Endodermal cell (in vitro differentiated cells): Measurements from ENCODE around the gene ASTN1. TPM values are rescaled to one million over a fixed set of nuclear protein-coding genes. Genes with fewer than 3 reads are reported as not detected.
A peak's percentile ranks its signal among the peaks of the same experiment; 100 is the strongest.

ENCODE experiments used
- DNase-seq: peaks from one replicate; pipeline ENCODE4 v3.0.0-alpha.2; 2017
- H3K27ac ChIP-seq: 2 replicates; pipeline ENCODE4 v1.5.1; 2013; ENCODE audit warnings: mild to moderate bottlenecking, low read depth, low read length, moderate library complexity
- H3K27me3 ChIP-seq: 2 replicates; pipeline ENCODE4 v1.6.1; 2013; ENCODE audit warnings: mild to moderate bottlenecking, low read length, moderate library complexity; ENCODE audit not compliant: insufficient read depth, control insufficient read depth, poor library complexity, severe bottlenecking
- H3K36me3 ChIP-seq: 2 replicates; pipeline ENCODE4 v1.7.0; 2013; ENCODE audit warnings: mild to moderate bottlenecking, low read length, moderate library complexity; ENCODE audit not compliant: control insufficient read depth, insufficient read depth
- H3K4me1 ChIP-seq: one replicate; pipeline ENCODE4 v1.7.0; 2013; ENCODE audit warnings: low read length; ENCODE audit not compliant: control insufficient read depth, insufficient read depth
- H3K4me3 ChIP-seq: 2 replicates; pipeline ENCODE4 v1.5.1; 2013; ENCODE audit warnings: mild to moderate bottlenecking, low read length, moderate library complexity
- H3K9ac ChIP-seq: 2 replicates; pipeline ENCODE4 v1.6.1; 2013; ENCODE audit warnings: mild to moderate bottlenecking, low read length, moderate library complexity; ENCODE audit not compliant: poor library complexity, severe bottlenecking; ENCODE audit errors: extremely low read depth
- H3K9me3 ChIP-seq: 2 replicates; pipeline ENCODE4 v1.6.1; 2013; ENCODE audit warnings: mild to moderate bottlenecking, low read length, moderate library complexity; ENCODE audit not compliant: control insufficient read depth
- H3K27ac Mint-ChIP-seq: 2 replicates; pipeline ENCODE4 v1.8.0; 2020; ENCODE audit warnings: mixed read lengths
- H3K27me3 Mint-ChIP-seq: 2 replicates; pipeline ENCODE4 v1.8.0; 2021; ENCODE audit warnings: mild to moderate bottlenecking, mixed read lengths; ENCODE audit not compliant: insufficient read depth
- H3K36me3 Mint-ChIP-seq: 2 replicates; pipeline ENCODE4 v1.8.0; 2020; ENCODE audit warnings: low read depth, mixed read lengths
- H3K4me1 Mint-ChIP-seq: 2 replicates; pipeline ENCODE4 v1.8.0; 2020; ENCODE audit warnings: mixed read lengths
- H3K4me3 Mint-ChIP-seq: 2 replicates; pipeline ENCODE4 v1.8.0; 2020; ENCODE audit warnings: mild to moderate bottlenecking, moderate library complexity, mixed read lengths
- H3K9me3 Mint-ChIP-seq: 2 replicates; pipeline ENCODE4 v1.8.0; 2020; ENCODE audit warnings: mild to moderate bottlenecking, mixed read lengths
- CTCF ChIP-seq: fragments of 200-600 bp; sonication (generic); conservative IDR thresholded peaks from 2 replicates; pipeline ENCODE4 v1.5.0; 2021; ENCODE audit warnings: antibody characterized with exemption, mild to moderate bottlenecking
- WGBS, 2 experiments: methylation state at CpG; one replicate each; pipeline versions ENCODE4 v1.1.5 to v1.1.7; 2013; ENCODE audit warnings: missing lambda C conversion rate in 2 of 2, mixed read lengths in 1 of 2; ENCODE audit not compliant: insufficient coverage in 1 of 2, insufficient read length in 1 of 2; 5-methylcytosine and 5-hydroxymethylcytosine counted together
- microRNA-seq: library from miRNA; unstranded; fragments of <30 nt; microRNA quantifications from one replicate; pipeline ENCODE4 v1.2.0, GENCODE V29; 2020; ENCODE audit warnings: borderline microRNAs expressed
- total RNA-seq, 2 donors: library from RNA; stranded (reverse); fragmentation: NEBNext Ultra II Directional in 1 of 2; extraction: Animal tissue kit (Norgen Biotek cat#: 25700) in 1 of 2; gene quantifications; 2 replicates in 1 of 2; 3 replicates in 1 of 2; pipeline ENCODE4 v1.2.1, GENCODE V29; 2021

Gene ASTN1
- total RNA-seq, 2 donors from 2014 or later, result 0.31 to 0.70 TPM

DNA sequence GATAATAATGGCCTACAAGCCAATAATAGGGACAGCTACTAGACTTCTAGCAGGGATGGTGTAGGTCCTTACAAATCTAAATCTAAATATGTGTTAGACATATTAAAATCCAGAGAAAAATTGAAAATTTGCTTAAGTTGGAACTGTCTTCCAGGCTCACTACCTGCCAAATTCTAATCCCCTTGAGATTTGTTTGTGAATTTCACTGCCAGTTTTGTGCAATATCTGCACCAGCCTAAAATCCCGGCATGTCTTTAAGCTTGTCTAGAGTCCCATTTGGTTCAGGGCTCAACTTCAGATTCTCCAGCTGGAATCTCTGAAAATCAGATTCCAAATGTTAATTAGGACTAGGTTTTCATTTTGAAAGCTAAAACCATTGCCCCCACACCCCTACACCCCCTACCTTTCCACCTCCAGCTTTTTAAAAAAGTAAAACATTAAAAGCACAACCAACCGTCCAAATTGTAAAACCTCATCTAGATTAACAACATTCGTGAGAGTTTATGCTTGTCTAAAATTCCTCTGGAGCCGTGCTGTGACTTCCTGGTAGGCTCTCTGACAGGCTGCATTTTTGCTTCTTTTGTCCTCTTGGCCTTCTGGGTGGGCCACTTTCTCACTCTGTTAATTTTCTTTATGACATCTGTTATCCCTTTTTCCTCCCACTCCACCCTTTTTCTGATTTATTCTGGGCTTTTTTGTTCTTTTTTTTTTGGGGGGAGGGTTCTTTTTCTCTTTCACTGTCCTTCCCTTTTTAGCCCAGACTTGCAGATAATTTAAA is 352.8 kb downstream of the ASTN1 start:
- Mint-ChIP-seq H3K36me3 (no peaks in the 10 kb centered on the region), H3K27me3 (no peaks in the 10 kb centered on the region), H3K4me3 (no peak overlapping the region), H3K27ac (no peak overlapping the region), H3K9me3 (peaks cover 2% of the 10 kb centered on the region), H3K4me1 (peaks cover 13% of the 10 kb centered on the region)
- Histone ChIP-seq H3K27me3 (no peaks in the 10 kb centered on the region), H3K4me1 (no peaks in the 10 kb centered on the region), H3K4me3 (no peak overlapping the region), H3K9me3 (no peaks in the 10 kb centered on the region), H3K27ac (no peak overlapping the region), H3K36me3 (no peaks in the 10 kb centered on the region), H3K9ac (no peak overlapping the region)
- no peak for TF ChIP-seq CTCF
- 33 to 62% methylated on average over 3 to 4 of the region's 4 CpGs for WGBS, 2 experiments
- DNase-seq, result peak; percentile 37

DNA sequence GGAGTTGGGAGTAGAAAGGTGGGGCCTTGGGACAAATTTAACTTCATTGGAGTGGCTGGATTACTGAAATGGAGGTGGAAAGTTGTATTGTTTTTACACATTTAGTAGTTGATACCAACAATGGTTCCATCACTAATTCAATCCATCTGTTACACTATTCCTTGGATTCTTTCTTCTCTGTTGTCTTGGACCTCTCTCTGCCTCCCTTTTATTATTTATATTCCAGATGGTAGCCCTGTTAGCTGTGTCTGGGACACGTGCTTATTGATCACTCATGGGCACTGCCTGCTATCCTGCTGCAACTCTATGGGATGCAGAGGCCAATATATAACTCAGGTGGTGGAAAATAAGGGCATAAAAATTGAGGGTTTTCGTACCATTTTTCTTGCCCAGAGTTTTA is 355.2 kb downstream of the ASTN1 start:
- H3K36me3 Mint-ChIP-seq, result no peaks in the 10 kb centered on the region
- no peaks in the 10 kb centered on the region for H3K9me3 ChIP-seq
- no peaks in the 10 kb centered on the region for H3K4me1 Mint-ChIP-seq
- no peak overlapping the region for H3K27ac ChIP-seq
- H3K36me3 ChIP-seq, result no peaks in the 10 kb centered on the region
- no peaks in the 10 kb centered on the region for H3K27me3 Mint-ChIP-seq
- no peak overlapping the region for H3K27ac Mint-ChIP-seq
- TF ChIP-seq CTCF, result no peak
- H3K9ac ChIP-seq, result no peak overlapping the region
- H3K4me3 Mint-ChIP-seq, result no peak overlapping the region
- peaks cover 2% of the 10 kb centered on the region for H3K9me3 Mint-ChIP-seq
- no peak overlapping the region for H3K4me3 ChIP-seq
- DNase-seq, result no peak
- H3K27me3 ChIP-seq, result no peaks in the 10 kb centered on the region
- WGBS, 2 experiments, result 88 to 100% methylated on average over 1 to 2 of the region's 2 CpGs
- H3K4me1 ChIP-seq, result no peaks in the 10 kb centered on the region

Small RNA genes lying within 50 kb of the gene (microRNA-seq; reads per million reads assigned to microRNA genes)
- 0.59 reads per million for gene MIR488

Other genes with a start within 250 kb of the ASTN1 start
- gene BRINP2, start 6.2 kb upstream of the ASTN1 start, total RNA-seq, result not detected